ENCODE results near the gene CLEC2B.

The CLEC2B gene

GRCh38 chr12:9868951-9869306 is 225 bp downstream of the CLEC2B start:
- DNase-seq (ENCODE audit: low read depth) = no peak

GRCh38 chr12:9868311-9868801 is 798 bp downstream of the CLEC2B start:
- no peak for DNase-seq (ENCODE audit: low read depth)

GRCh38 chr12:9867531-9867930 is 1.6 kb downstream of the CLEC2B start:
- no peak for DNase-seq (ENCODE audit: low read depth)

GRCh38 chr12:9866860-9867269 is 2.3 kb downstream of the CLEC2B start:
- no peak for DNase-seq (ENCODE audit: low read depth)

- no peak for DNase-seq (ENCODE audit: low read depth)
These were observed 4.1 kb downstream of the CLEC2B start for GRCh38 chr12:9864913-9865675.

- no peak for DNase-seq (ENCODE audit: low read depth)
These were observed 11.0 kb downstream of the CLEC2B start for GRCh38 chr12:9858135-9858534.

GRCh38 chr12:9856894-9857293 is 12.3 kb downstream of the CLEC2B start:
- no peak for DNase-seq (ENCODE audit: low read depth)

- DNase-seq (ENCODE audit: low read depth) = no peak
These were observed 13.0 kb downstream of the CLEC2B start for GRCh38 chr12:9856151-9856550.

GRCh38 chr12:9851927-9852326 is 17.2 kb downstream of the CLEC2B start:
- DNase-seq (ENCODE audit: low read depth) = no peak

- no peak for DNase-seq (ENCODE audit: low read depth)
These were observed 18.1 kb downstream of the CLEC2B start for GRCh38 chr12:9851050-9851449.

GRCh38 chr12:9848899-9849298 is 20.3 kb downstream of the CLEC2B start:
- DNase-seq (ENCODE audit: low read depth) = no peak

- DNase-seq (ENCODE audit: low read depth) = no peak
These were observed 25.7 kb downstream of the CLEC2B start for GRCh38 chr12:9843407-9843806.

GRCh38 chr12:9831720-9832119 is 37.4 kb downstream of the CLEC2B start:
- DNase-seq (ENCODE audit: low read depth) = no peak

GRCh38 chr12:9829982-9830381 is 39.2 kb downstream of the CLEC2B start:
- DNase-seq (ENCODE audit: low read depth) = no peak

- no peak for DNase-seq (ENCODE audit: low read depth)
These were observed 39.7 kb downstream of the CLEC2B start for GRCh38 chr12:9829483-9829882.

GRCh38 chr12:9827209-9827888 is 41.8 kb downstream of the CLEC2B start, which contains the start of gene KLRF1:
KLRF1 (plus strand) TSS chr12:9827481; CDS start chr12:9827545, 64 bp downstream.
- DNase-seq (ENCODE audit: low read depth) = no peak

GRCh38 chr12:9820281-9820930 is 48.7 kb downstream of the CLEC2B start:
- DNase-seq (ENCODE audit: low read depth) = no peak

GRCh38 chr12:9813821-9814798 is 55.0 kb downstream of the CLEC2B start:
- peak; percentile 85 for DNase-seq (ENCODE audit: low read depth)

- DNase-seq (ENCODE audit: low read depth) = no peak
These were observed 57.5 kb downstream of the CLEC2B start for GRCh38 chr12:9811621-9812020.

- DNase-seq (ENCODE audit: low read depth) = no peak
These were observed 58.5 kb downstream of the CLEC2B start for GRCh38 chr12:9810671-9811070.

- DNase-seq (ENCODE audit: low read depth) = no peak
These were observed 59.3 kb downstream of the CLEC2B start for GRCh38 chr12:9809866-9810265.

- no peak for DNase-seq (ENCODE audit: low read depth)
These were observed 59.8 kb downstream of the CLEC2B start for GRCh38 chr12:9809338-9809737.
